GM19372 (cell line): ENCODE measurements around the gene RBMS3.

Experiments
- ATAC-seq: cut with Tn5 transposase; IDR thresholded peaks from one replicate; pipeline ENCODE4 v1.9.1; 2021; ENCODE audit warnings: mild to moderate bottlenecking, low read depth, moderate library complexity; ENCODE audit not compliant: unreplicated experiment

Gene RBMS3

GRCh38 chr3:29274667-29275066, 6.2 kb upstream of the RBMS3 start:
- ATAC-seq, result no peak

DNA sequence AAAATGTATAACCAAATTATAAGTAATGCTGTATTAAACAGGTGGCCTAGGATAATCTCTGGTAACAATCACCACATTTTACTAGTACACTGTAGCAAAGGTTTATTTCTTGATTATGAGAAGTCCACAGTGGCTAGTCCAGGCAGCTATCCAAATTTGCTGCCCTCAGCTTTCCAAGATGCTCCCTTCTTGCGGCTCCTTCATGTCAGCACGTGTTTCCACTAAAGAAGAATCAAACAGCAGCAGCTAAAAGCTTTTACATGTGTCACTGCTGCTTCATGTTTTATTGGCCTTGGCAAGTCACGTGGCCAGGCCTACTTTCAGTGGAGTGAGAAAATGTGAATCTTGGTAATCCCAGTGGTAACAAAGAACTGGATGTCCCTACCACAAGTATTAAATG, 5.6 kb upstream of the RBMS3 start:
- ATAC-seq, result no peak

DNA sequence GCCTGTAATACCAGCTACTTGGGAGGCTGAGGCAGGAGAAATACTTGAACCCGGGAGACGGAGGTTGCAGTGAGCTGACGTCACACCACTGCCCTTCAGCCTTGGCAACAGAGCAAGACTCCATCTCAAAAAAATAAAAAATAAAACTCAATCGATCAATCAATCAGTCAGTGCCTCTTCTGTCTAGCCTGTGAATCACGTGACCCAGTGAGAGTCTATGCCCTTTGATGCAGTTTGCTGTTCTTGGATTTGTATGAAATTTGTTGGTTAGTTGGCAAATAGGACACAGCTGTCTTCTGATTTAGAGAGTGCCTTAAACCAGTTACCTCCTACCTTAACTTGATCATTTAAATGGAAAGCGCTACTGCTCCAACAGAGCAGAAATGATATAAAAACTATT, 3.6 kb upstream of the RBMS3 start:
- no peak for ATAC-seq

DNA sequence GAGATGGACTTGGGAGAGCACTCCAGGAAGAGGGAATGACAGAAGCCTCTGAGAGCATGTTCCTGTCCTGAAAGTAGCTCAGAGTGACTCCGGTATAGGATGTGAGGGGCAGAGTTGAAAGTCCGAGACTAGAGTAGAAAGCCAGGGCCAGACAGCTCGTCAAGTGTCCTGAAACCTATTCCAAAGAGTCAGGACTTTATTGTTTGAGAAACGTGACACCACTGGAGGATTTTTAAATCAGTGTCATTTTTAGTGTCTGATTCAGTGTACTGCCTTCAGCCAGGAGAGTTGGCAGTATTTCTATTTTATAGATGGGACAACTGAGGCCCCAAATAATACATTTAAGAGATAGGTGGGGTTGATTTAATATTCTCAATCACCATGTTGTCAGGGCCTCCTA, 1.6 kb upstream of the RBMS3 start:
- ATAC-seq, result no peak

GRCh38 chr3:29279806-29280205, 1.1 kb upstream of the RBMS3 start:
- ATAC-seq, result no peak

- ATAC-seq, result no peak
Observed at GRCh38 chr3:29281094-29281343, 148 bp downstream of the RBMS3 start.

- ATAC-seq, result no peak
Observed at GRCh38 chr3:29281344-29282241, 722 bp downstream of the RBMS3 start.

DNA sequence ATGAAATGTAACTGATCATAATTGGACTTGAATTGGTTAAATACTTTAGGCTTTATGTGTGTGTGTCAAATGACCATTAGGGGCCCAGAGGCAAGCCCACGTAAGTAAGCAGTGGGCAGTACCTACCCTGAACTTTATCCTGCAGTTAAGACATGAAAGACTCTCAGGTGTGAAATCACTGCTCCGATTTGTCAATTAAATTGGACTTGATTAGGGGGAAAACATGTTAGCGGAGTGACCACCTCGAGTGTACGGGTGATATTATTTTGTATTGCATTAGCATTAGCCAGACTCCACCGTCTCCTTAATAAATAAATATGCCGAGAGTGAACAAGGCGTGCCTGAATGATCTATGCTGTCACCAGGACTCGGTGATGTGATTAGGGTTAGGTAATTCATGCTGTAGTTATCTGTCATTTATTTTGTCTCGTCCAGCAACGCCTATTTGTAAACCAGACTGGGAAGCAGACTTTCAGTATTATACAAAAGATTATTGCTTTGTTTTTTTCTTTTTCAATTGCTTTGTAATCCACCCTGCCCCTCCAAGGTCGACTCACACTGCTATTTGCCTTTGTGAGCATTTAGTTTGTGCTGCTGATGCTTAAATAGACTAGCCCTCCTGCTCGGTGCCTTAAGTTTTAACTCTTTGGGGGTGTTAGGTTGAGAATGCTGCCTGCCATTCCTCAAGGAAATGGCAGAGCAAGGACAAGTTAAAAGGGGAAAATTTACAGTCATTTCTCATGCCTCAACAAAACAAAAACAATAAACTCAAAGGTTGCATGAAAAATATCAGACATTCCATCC, 1.8 kb downstream of the RBMS3 start:
- no peak for ATAC-seq

GRCh38 chr3:29283231-29284119, 2.6 kb downstream of the RBMS3 start:
- no peak for ATAC-seq

DNA sequence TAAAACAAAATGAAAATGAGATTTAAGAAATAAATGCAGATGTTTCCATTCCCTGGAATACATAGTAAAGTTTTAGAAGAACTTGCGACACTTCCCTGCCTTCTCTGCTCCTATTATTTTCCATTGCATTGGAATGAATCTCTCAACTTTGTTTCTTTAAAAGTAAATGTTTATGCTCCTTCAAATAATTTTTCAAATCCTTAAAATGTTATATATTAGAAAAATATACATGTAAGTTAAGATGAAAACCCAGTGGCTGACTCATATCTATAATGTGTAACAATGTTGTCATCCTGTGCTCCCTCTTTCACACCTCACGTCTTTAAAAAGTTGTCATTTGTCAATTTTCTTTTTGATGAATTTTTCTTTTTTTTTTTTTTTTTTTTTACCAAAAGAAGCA, 3.6 kb downstream of the RBMS3 start:
- no peak for ATAC-seq

- ATAC-seq, result no peak
Observed at GRCh38 chr3:29285471-29286071, 4.7 kb downstream of the RBMS3 start.

DNA sequence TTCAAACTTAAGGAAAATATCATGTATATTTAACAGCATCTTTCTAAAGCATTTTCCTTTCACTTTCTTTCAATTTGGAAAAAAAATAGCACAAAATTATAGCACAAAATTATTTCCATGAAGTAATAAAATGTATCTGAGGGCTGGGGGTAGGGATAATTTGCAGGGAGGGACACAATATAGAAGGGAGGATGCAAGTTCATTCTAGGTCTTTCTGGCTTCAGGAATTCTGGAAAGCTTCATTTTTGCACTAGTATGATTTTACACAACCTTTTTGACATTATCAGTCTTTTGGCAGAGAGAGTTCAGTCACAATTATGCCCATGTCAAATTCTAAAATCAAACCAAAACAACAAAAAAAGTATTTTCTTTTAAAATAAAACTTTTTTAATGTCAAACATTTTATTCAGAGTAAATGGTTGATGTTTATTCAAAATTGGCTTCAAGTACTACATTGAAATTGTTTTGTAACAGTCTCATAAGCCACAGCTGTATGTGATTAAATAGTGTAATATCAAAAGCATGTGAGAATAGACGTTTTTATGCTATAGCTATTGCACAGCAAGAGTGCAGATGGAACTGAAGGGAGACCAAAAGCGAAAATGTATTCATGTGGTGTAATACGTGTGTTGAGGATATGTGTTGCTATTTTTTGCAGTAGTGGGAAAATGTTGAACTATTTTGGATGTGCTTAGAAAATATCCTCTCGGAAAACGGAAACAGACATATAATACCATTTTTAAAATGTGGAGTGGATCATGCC, 5.8 kb downstream of the RBMS3 start:
- no peak for ATAC-seq

GRCh38 chr3:29290596-29290995, 9.7 kb downstream of the RBMS3 start:
- no peak for ATAC-seq

- no peak for ATAC-seq
Observed at GRCh38 chr3:29291260-29291981, 10.6 kb downstream of the RBMS3 start.

- ATAC-seq, result no peak
Observed at GRCh38 chr3:29291982-29292363, 11.1 kb downstream of the RBMS3 start.

DNA sequence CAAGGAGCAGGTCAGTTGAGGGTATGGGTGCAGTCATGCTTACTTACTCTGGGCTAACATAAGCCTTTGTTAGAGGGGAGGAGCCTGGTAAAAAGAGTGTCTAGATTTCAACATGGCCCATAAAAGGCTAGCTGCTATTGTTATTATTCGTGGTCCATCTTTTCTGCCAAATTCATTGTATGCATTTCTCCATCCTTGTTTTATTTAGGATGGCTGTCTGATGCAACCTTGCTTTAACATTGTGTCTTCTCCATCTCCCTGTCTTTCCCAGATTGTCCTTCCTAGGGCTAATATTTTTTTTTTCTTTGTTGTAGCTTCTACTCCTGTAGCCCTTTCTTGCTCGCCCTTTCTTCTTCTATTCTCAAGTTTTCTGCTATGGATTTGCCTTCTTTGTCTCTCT, 12.6 kb downstream of the RBMS3 start:
- no peak for ATAC-seq

DNA sequence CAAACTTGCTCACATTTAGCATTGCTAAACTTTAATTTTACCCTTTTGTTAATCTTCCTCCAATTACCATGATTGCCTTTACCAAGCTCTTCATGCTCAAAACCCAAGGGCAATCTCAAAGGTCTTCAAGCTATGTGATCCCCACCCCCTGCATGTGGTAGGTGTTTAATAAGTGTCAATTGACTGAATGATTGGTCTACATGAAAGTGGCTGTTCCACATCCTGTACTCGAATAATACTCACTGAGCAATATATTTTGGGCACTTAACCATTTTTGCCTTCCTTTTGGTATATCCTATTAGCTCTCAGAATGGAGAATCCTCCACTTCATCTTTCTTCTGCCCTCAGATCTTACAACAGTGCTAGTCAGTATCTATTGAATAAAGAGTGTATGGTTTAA, 17.1 kb downstream of the RBMS3 start:
- ATAC-seq, result no peak

- no peak for ATAC-seq
Observed at GRCh38 chr3:29301332-29302019, 20.6 kb downstream of the RBMS3 start.

DNA sequence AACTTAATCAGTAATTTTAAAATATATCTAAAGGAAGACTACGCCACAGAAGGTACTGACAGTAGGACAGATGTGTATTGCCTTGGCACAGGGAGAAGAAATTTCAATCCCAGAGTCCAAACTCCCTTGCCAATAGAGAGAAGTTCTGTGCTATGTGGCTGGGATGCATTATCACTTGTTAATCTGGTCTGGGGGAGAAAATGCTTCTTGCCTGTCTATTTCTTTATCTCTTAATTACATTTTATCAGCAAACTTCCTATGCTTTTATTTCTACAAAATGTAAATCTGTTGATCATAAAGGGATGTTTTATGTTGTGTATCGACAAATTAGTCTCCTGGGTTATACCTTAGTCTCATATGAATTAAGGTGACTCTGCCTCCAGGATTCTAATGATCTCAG, 21.7 kb downstream of the RBMS3 start:
- ATAC-seq, result no peak
